ENCODE data around the gene RHOV.

DNA sequence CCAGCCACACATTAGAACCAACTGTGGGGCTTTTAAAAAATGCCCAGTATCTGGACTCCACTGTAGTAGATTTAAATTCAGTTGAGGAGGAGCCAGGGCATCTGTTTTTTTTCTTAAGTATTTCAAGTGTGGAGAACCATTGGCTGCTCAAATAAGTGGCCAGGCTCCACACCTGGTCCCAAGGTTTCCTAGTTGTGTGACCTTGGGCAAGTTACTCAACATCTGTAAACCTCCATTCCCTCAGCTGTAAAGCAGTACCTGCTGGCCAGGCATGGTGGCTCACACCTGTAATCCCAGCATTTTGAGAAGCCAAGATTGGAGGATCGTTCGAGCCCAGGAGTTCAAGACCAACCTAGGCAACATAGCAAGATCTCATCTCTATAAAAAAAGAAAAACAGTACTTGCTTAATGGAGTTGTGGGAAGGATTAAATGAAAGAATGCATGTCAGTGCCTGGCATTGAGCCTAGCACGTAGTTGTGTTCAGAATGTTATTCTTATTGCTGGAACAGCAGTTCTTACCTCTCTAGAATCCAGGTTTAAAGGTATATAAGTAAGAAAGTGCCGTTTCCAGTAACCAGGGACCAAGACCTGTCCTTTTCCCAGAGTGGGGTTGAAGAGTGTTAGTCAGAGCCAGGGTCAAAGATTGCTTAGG, 47.5 kb downstream of the RHOV start:
- TF ChIP-seq, protein P1, sequence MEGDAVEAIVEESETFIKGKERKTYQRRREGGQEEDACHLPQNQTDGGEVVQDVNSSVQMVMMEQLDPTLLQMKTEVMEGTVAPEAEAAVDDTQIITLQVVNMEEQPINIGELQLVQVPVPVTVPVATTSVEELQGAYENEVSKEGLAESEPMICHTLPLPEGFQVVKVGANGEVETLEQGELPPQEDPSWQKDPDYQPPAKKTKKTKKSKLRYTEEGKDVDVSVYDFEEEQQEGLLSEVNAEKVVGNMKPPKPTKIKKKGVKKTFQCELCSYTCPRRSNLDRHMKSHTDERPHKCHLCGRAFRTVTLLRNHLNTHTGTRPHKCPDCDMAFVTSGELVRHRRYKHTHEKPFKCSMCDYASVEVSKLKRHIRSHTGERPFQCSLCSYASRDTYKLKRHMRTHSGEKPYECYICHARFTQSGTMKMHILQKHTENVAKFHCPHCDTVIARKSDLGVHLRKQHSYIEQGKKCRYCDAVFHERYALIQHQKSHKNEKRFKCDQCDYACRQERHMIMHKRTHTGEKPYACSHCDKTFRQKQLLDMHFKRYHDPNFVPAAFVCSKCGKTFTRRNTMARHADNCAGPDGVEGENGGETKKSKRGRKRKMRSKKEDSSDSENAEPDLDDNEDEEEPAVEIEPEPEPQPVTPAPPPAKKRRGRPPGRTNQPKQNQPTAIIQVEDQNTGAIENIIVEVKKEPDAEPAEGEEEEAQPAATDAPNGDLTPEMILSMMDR (IDR thresholded peaks at IDR 0.05), result no peak
- TF ChIP-seq POLR2A (IDR thresholded peaks at IDR 0.05), result no peak
